K562 (cell line): ENCODE results near the gene EFHC1. TPM values are rescaled to one million over a fixed set of nuclear protein-coding genes. Genes with fewer than 3 reads are reported as not detected.

ENCODE experiments used
- ATAC-seq: fragments of 200-7000 bp; cut with Tn5 transposase; 3 replicates; pipeline ENCODE4 v1.9.1; 2020; ENCODE audit warnings: moderate library complexity
- BruUV-seq: library from RNA; stranded (reverse); fragments of 400-500 nt; replicated peaks from 2 replicates; lab custom pipeline; 2021; lab: Mats Ljungman, UMichigan
- CTCF ChIA-PET: fragments of 300-600 bp; formaldehyde crosslinking; extraction: SDS; loops from one replicate; lab custom pipeline; 2021; ENCODE audit warnings: low intra/inter-chr PET ratio; lab: Yijun Ruan, JAX
- POLR2A ChIA-PET: fragments of 300-600, 350-650 bp; sonication (Branson Sonifier 250); formaldehyde crosslinking; extraction: SDS; loops from one replicate; lab custom pipeline; 2021; ENCODE audit warnings: antibody characterized with exemption, inconsistent platforms; lab: Yijun Ruan, JAX
- DNase-seq, 4 experiments: peaks; one replicate each; pipeline versions ENCODE4 v3.0.0 to v3.0.0-alpha.2; 2011 to 2018; ENCODE audit warnings: low spot score in 3 of 4, mixed read lengths in 3 of 4; ENCODE audit errors: extremely low read depth in 1 of 4
- FAIRE-seq: peaks from 2 replicates; lab custom pipeline; 2011; peaks lifted over from hg19 to GRCh38; lab: Jason Lieb, UNC
- H2AFZ ChIP-seq: 2 replicates; pipeline ENCODE4 v1.6.0; 2011; ENCODE audit warnings: low read depth, low read length, control low read depth, inconsistent platforms
- H3K27ac ChIP-seq: fragments of 200-600 bp; 3 replicates; pipeline ENCODE4 v1.8.0; 2011; ENCODE audit warnings: low read depth, mild to moderate bottlenecking, control low read depth, inconsistent platforms, low read length, moderate library complexity, mixed read lengths; ENCODE audit errors: extremely low read depth
- H3K27me3 ChIP-seq, 2 experiments: fragments of 300-600 bp in 1 of 2; 2 replicates in 1 of 2; 3 replicates in 1 of 2; pipeline versions ENCODE4 v1.6.0 to v1.8.0; 2011; ENCODE audit warnings: inconsistent platforms in 2 of 2, low read length in 2 of 2, mild to moderate bottlenecking in 1 of 2, mixed read lengths in 1 of 2, moderate library complexity in 1 of 2; ENCODE audit not compliant: control insufficient read depth in 2 of 2, insufficient read depth in 2 of 2
- H3K36me3 ChIP-seq: fragments of 300-600 bp; 3 replicates; pipeline ENCODE4 v1.8.0; 2011; ENCODE audit warnings: mild to moderate bottlenecking, low read length, inconsistent platforms; ENCODE audit not compliant: control insufficient read depth, insufficient read depth
- H3K4me1 ChIP-seq, 2 experiments: fragments of 200-600 bp in 1 of 2; replicated peaks in 1 of 2; 2 replicates in 1 of 2; 3 replicates in 1 of 2; pipeline versions ENCODE4 v1.5.1 to v1.8.0; 2011; ENCODE audit warnings: inconsistent platforms in 2 of 2, low read length in 2 of 2, mild to moderate bottlenecking in 1 of 2, mixed read lengths in 1 of 2, moderate library complexity in 1 of 2; ENCODE audit not compliant: control insufficient read depth in 2 of 2, insufficient read depth in 2 of 2
- H3K4me2 ChIP-seq: 2 replicates; pipeline ENCODE4 v1.6.1; 2011; ENCODE audit warnings: low read length, control low read depth, inconsistent platforms, mixed read lengths; ENCODE audit not compliant: insufficient read depth
- H3K4me3 ChIP-seq: fragments of 200-600 bp; sonication (generic), shearing (Covaris generic); 2 replicates; pipeline ENCODE4 v1.5.1; 2016; ENCODE audit warnings: control low read depth, inconsistent platforms
- H3K79me2 ChIP-seq: fragments of 200-600 bp; 3 replicates; pipeline ENCODE4 v1.8.0; 2011; ENCODE audit warnings: low read length, inconsistent platforms; ENCODE audit not compliant: control insufficient read depth, insufficient read depth
- H3K9ac ChIP-seq, 2 experiments: 2 replicates each; pipeline versions ENCODE4 v1.6.0 to v1.6.1; 2011; ENCODE audit warnings: low read depth in 2 of 2, low read length in 2 of 2, control low read depth in 1 of 2, inconsistent platforms in 1 of 2, mild to moderate bottlenecking in 1 of 2, mixed read lengths in 1 of 2; ENCODE audit not compliant: insufficient read depth in 1 of 2
- H3K9me1 ChIP-seq: one replicate; pipeline ENCODE4 v1.6.0; 2011; ENCODE audit warnings: inconsistent platforms, mild to moderate bottlenecking, low read length, moderate library complexity; ENCODE audit not compliant: control insufficient read depth, insufficient read depth
- H3K9me3 ChIP-seq: replicated peaks from 2 replicates; pipeline ENCODE4 v1.5.1; 2011; ENCODE audit warnings: low read depth, low read length, inconsistent platforms; ENCODE audit not compliant: control insufficient read depth, insufficient read depth
- H4K20me1 ChIP-seq: replicated peaks from 2 replicates; pipeline ENCODE4 v1.6.1; 2011; ENCODE audit warnings: low read length, inconsistent platforms, mixed read lengths; ENCODE audit not compliant: control insufficient read depth, insufficient read depth
- HDAC8 ChIP-seq: fragments of 450-650 bp; IDR thresholded peaks from 2 replicates; pipeline ENCODE4 v1.6.1; 2016; ENCODE audit warnings: mild to moderate bottlenecking, missing genetic modification characterization, moderate library complexity, missing compliant biosample characterization
- JUNB ChIP-seq: fragments of 450-650 bp; formaldehyde crosslinking; conservative IDR thresholded peaks from 2 replicates; pipeline ENCODE4 v1.4.0; 2020; ENCODE audit warnings: mild to moderate bottlenecking
- LARP7 ChIP-seq: fragments of 450-650 bp; IDR thresholded peaks from 2 replicates; pipeline ENCODE4 v1.6.1; 2016
- PHB ChIP-seq: fragments of 250-450 bp; sonication (Bioruptor Pico); IDR thresholded peaks from 2 replicates; pipeline ENCODE4 v1.5.0; 2021
- SNRNP70 ChIP-seq: fragments of 200-400 bp; formaldehyde crosslinking; optimal IDR thresholded peaks from 2 replicates; pipeline ENCODE3; 2017; ENCODE audit warnings: low read depth, low read length
- ZNF24 ChIP-seq: fragments of 450-650 bp; IDR thresholded peaks from 2 replicates; pipeline ENCODE4 v1.6.1; 2016
- WGBS: fragments of 100-300 bp; shearing (Covaris generic); methylation state at CpG from one replicate; pipeline ENCODE4 v1.1.6; 2016; ENCODE audit warnings: low coverage, mixed read lengths; ENCODE audit not compliant: insufficient coverage; ENCODE audit errors: missing lambda C conversion rate; 5-methylcytosine and 5-hydroxymethylcytosine counted together
- in situ Hi-C: fragments of 300-500 bp; cut with MboI; formaldehyde crosslinking; loops from 4 replicates; pipeline ENCODE4 v1.15.0; 2018; ENCODE audit warnings: inconsistent platforms, mixed read lengths
- intact Hi-C: fragments of 100-400 bp; cut with micrococcal nuclease; formaldehyde crosslinking; loops from 2 replicates; pipeline ENCODE4 v1.14.2; 2022
- polyA plus RNA-seq, 8 experiments: library from polyadenylated mRNA; depleted of rRNA in 4 of 8; stranded (reverse) in 5 of 8; unstranded in 3 of 8; fragments of >200 nt; fragmentation: Nextera tagmentation in 2 of 8; fragmentation: Illumina TruSeq in 1 of 8; extraction: Ambion mirVana in 2 of 8; extraction: Trizol in 1 of 8; gene quantifications; 2 replicates each; pipeline versions ENCODE4 v1.2.1 to v1.2.3, GENCODE V29; 2011 to 2014; ENCODE audit warnings: inconsistent platforms in 1 of 8, missing spikeins in 1 of 8
- total RNA-seq, 7 experiments: library from RNA; depleted of rRNA in 6 of 7; stranded (reverse); fragments of >200 nt in 6 of 7; fragmentation: Illumina TruSeq in 2 of 7; extraction: Trizol in 2 of 7; gene quantifications; 2 replicates each; pipeline versions ENCODE4 v1.2.1 to v1.2.3, GENCODE V29; 2011 to 2021; ENCODE audit warnings: low replicate concordance in 1 of 7
- TF ChIP-seq, protein P1 (sequence below): IDR thresholded peaks from 2 replicates; pipeline ENCODE4 v1.6.1; 2011; ENCODE audit warnings: borderline replicate concordance, low read depth, mild to moderate bottlenecking, moderate library complexity, low read length; ENCODE audit not compliant: insufficient read depth, poor library complexity, severe bottlenecking
- TF ChIP-seq, protein P2 (sequence below): fragments of 450-650 bp; IDR thresholded peaks from 2 replicates; pipeline ENCODE4 v1.6.1; 2017; ENCODE audit warnings: antibody characterized with exemption

The EFHC1 gene
- total and polyA plus RNA-seq, 9 of the 15 experiments (the other 6 are each of a cell fraction or from before 2014, with no cell fraction given): 9.5 to 31.0 (median 14.9) TPM

DNA sequence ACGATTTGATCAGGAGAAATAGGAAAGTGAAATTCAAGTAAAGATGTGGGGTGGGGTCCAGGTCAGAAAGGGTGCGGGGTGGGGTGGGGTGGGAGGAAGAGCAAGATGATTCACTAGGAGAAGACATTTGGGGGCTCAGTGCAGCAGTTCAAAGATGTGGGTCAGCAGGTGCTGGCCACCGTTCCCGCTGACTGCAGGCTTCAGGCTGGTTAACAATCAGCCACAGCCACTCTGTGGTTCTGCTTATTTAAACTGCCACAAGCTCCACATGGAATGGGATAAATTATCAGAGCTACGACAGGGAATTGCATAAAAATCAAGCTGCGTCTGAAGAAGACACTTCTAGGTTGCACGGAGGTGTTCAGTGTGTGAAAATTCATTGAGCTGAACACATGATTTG is 107.3 kb downstream of the EFHC1 start:
- in situ Hi-C loops: no loop called here
- Histone ChIP-seq H3K27me3 (no peaks in the 10 kb centered on the region), H3K79me2 (no peaks in the 10 kb centered on the region), H3K36me3 (no peaks in the 10 kb centered on the region), H3K4me2 (no peak overlapping the region), H4K20me1 (no peaks in the 10 kb centered on the region), H2AFZ (no peak overlapping the region), H3K9me3 (no peaks in the 10 kb centered on the region), H3K4me3 (no peak overlapping the region), H3K27ac (no peak overlapping the region), H3K9me1 (no peaks in the 10 kb centered on the region), H3K9ac (no peak overlapping the region), H3K4me1 (peaks cover 4 to 10% of the 10 kb centered on the region in 2 experiments; a peak in 4 of 5 replicates)
- 71% methylated on average over 5 of the region's 7 CpGs for WGBS
- intact Hi-C loops: no loop called here
- DNase-seq: no peak
- no peak for FAIRE-seq
- TF ChIP-seq, protein P1, sequence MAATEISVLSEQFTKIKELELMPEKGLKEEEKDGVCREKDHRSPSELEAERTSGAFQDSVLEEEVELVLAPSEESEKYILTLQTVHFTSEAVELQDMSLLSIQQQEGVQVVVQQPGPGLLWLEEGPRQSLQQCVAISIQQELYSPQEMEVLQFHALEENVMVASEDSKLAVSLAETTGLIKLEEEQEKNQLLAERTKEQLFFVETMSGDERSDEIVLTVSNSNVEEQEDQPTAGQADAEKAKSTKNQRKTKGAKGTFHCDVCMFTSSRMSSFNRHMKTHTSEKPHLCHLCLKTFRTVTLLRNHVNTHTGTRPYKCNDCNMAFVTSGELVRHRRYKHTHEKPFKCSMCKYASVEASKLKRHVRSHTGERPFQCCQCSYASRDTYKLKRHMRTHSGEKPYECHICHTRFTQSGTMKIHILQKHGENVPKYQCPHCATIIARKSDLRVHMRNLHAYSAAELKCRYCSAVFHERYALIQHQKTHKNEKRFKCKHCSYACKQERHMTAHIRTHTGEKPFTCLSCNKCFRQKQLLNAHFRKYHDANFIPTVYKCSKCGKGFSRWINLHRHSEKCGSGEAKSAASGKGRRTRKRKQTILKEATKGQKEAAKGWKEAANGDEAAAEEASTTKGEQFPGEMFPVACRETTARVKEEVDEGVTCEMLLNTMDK: no peak
- TF ChIP-seq LARP7: no peak
- no peak for TF ChIP-seq JUNB (CRISPR knock-in tag)
- TF ChIP-seq, protein P2, sequence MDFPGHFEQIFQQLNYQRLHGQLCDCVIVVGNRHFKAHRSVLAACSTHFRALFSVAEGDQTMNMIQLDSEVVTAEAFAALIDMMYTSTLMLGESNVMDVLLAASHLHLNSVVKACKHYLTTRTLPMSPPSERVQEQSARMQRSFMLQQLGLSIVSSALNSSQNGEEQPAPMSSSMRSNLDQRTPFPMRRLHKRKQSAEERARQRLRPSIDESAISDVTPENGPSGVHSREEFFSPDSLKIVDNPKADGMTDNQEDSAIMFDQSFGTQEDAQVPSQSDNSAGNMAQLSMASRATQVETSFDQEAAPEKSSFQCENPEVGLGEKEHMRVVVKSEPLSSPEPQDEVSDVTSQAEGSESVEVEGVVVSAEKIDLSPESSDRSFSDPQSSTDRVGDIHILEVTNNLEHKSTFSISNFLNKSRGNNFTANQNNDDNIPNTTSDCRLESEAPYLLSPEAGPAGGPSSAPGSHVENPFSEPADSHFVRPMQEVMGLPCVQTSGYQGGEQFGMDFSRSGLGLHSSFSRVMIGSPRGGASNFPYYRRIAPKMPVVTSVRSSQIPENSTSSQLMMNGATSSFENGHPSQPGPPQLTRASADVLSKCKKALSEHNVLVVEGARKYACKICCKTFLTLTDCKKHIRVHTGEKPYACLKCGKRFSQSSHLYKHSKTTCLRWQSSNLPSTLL: no peak
- no peak for TF ChIP-seq HDAC8 (tag)
- TF ChIP-seq ZNF24: no peak
- no peak for TF ChIP-seq PHB (CRISPR knock-in tag)
- no peak for TF ChIP-seq SNRNP70
- CTCF ChIA-PET: no interaction called here
- ATAC-seq: no peak
- BruUV-seq: no TSS peak
- POLR2A ChIA-PET: interaction anchor here (0.6 to 1.3 kb wide), 4 partner anchors 9 to 559 kb away, joined by 3 read pairs; no protein-coding TSS in a partner anchor
